ENCODE data around the gene COP1.
"Not testable (repeated sequence)": the region's sequence is repeated elsewhere in the genome, so short reads cannot be mapped to it uniquely, and the experiment has no call there.

The COP1 gene

DNA sequence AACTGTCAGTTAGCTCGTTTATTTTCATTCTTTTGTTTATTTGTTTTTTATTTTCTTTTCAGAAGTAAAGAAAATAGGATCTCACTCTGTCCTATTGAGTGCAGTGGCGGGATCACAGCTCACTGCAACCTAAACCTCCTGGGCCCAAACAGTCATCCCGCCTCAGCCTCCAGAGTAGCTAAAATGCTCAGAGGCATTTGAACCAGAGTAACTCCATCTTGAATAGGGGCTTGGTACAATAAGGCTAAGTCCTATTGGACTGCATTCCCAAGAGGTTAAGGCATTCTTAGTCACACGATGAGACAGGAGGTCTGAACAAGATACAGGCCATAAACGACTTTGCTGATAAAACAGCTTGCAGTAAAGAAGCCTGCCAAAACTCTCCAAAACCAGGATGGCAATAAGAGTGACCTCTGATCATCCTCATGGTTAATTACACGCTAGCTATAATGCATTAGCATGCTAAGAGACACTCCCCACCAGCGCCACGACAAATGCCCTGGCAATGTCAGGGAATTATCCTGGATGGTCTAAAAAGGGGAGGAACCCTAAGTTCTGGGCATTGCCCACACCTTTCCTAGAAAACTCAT lies 13.1 kb upstream of the COP1 start:
- Histone ChIP-seq H3K27me3 (ENCODE audit: control insufficient read depth, insufficient read depth, low read length) (no peaks in the 10 kb centered on the region), H3K4me3 (ENCODE audit: low read depth, low read length) (no peak overlapping the region), H3K4me1 (ENCODE audit: control insufficient read depth, insufficient read depth, low read length) (peaks cover 7% of the 10 kb centered on the region), H3K27ac (ENCODE audit: low read depth, low read length) (no peak overlapping the region), H3K9me3 (ENCODE audit: control insufficient read depth, insufficient read depth, low read depth, low read length) (no peaks in the 10 kb centered on the region; the same call in 1 of the 2 replicates), H3K9ac (ENCODE audit: low read length) (no peak overlapping the region), H3K36me3 (ENCODE audit: control insufficient read depth, insufficient read depth, low read length) (no peaks in the 10 kb centered on the region)

DNA sequence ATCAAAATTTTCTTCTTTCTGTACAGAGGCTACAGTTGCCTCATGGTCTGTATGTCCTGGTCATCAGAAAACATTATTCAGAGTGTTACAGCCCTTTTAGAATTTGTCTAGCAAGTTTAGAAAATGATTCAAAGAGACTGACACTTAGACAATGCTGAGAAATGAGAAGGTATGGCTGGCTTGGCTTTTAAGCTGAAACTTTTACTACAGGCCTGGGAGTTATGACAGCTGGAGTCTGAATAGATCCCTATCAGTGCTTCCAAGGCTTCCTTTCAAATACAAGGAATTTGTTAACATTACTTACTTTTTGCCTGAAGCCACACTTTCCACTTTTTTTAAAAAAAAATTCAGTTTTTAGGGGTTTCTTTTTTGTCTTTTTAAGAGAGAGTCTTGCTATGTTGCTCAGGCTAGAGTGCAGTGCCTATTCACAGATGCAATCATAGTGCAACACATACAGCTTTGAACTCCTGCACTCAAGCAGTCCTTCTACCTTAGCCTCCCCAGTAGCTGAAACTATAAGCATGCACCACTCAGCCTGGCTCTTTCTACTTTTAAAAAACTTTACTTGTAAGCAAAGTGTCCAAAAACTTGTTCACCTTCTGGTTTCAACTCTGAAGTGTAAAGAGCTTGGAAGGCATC lies 10.5 kb upstream of the COP1 start:
- Histone ChIP-seq H3K9ac (ENCODE audit: low read length) (no peak overlapping the region), H3K27ac (ENCODE audit: low read depth, low read length) (no peak overlapping the region), H3K36me3 (ENCODE audit: control insufficient read depth, insufficient read depth, low read length) (no peaks in the 10 kb centered on the region), H3K27me3 (ENCODE audit: control insufficient read depth, insufficient read depth, low read length) (no peaks in the 10 kb centered on the region), H3K4me1 (ENCODE audit: control insufficient read depth, insufficient read depth, low read length) (no peaks in the 10 kb centered on the region), H3K9me3 (ENCODE audit: control insufficient read depth, insufficient read depth, low read depth, low read length) (no peaks in the 10 kb centered on the region; the same call in 1 of the 2 replicates), H3K4me3 (ENCODE audit: low read depth, low read length) (no peak overlapping the region)

DNA sequence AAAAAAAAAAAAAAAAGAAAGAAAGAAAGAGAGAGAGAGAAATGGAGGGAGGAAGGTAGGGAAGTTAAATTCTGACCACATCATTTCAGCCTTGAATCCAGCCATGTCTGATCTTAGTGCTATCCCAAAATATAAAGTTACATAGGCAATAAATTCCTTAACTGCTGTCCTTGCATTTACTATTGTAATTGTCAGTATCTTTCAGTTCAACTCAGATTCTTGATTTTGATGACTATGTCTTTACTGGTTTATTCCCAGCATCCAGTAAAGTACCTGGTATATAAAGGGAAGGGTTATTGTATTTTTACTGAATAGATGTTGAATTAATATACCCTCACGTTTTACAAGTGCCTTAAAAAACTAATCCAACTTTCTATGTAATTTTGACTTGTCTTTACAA lies 8.9 kb upstream of the COP1 start:
- Histone ChIP-seq H3K27me3 (ENCODE audit: control insufficient read depth, insufficient read depth, low read length) (no peaks in the 10 kb centered on the region), H3K4me1 (ENCODE audit: control insufficient read depth, insufficient read depth, low read length) (no peaks in the 10 kb centered on the region), H3K27ac (ENCODE audit: low read depth, low read length) (no peak overlapping the region), H3K9ac (ENCODE audit: low read length) (no peak overlapping the region), H3K4me3 (ENCODE audit: low read depth, low read length) (no peak overlapping the region), H3K9me3 (ENCODE audit: control insufficient read depth, insufficient read depth, low read depth, low read length) (no peaks in the 10 kb centered on the region; the same call in 1 of the 2 replicates), H3K36me3 (ENCODE audit: control insufficient read depth, insufficient read depth, low read length) (no peaks in the 10 kb centered on the region)

DNA sequence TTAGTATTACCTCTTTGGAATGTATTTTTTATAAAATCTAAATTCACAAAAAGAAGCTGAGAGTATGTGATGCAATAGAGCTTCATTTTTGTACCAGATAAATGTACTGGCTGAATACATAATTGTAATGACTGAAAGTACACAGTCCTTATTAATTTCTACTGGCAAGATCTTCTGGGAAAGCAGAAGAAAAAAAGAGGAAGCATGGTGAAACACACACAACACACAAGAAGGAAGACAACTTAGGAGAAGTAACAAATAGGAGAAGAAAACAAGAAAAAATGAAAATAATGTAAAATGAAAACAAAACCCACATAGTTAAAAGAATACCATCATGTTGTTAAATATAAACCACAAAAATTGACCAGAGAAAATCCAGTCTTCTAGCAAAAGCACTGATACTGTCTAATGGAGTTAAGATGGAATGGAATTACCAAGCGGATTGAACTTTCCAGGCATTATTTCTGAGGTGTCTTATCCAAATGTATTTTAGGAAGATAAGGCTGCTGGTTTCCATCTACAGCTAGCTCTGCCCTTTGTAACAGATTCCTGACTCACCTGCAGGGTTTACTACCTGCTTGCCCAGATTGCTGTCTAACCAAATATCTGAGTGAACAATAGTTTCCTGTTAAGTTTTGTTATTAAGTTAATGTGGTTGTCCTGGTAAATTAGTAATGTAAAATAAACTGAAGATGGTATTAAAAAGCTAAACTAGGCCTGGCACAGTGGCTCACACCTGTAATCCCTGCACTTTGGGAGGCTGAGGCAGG lies 4.5 kb upstream of the COP1 start:
- Histone ChIP-seq H3K27me3 (ENCODE audit: control insufficient read depth, insufficient read depth, low read length) (no peaks in the 10 kb centered on the region), H3K4me3 (ENCODE audit: low read depth, low read length) (no peak overlapping the region), H3K4me1 (ENCODE audit: control insufficient read depth, insufficient read depth, low read length) (no peaks in the 10 kb centered on the region), H3K27ac (ENCODE audit: low read depth, low read length) (no peak overlapping the region), H3K9ac (ENCODE audit: low read length) (no peak overlapping the region), H3K9me3 (ENCODE audit: control insufficient read depth, insufficient read depth, low read depth, low read length) (no peaks in the 10 kb centered on the region), H3K36me3 (ENCODE audit: control insufficient read depth, insufficient read depth, low read length) (no peaks in the 10 kb centered on the region)

DNA sequence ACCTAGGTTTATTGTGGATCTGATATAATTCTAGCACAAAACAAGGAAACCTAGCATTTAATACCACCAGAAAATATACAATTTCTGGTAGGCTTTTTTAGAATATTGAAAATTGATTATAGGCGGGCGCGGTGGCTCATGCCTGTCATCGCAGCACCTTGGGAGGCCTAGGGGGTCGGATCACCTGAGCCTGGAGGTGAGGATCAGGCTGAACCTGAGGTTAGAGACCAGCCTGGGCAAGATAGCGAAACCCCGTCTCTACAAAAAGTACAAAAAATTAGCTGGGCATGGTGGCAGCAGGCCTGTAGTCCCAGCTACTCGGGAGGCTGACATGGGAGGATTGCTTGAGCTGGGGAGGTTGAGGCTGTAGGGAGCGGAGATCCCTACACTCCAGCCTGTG lies 948 bp upstream of the COP1 start:
- Histone ChIP-seq H3K36me3 (ENCODE audit: control insufficient read depth, insufficient read depth, low read length) (no peaks in the 10 kb centered on the region), H3K4me1 (ENCODE audit: control insufficient read depth, insufficient read depth, low read length) (peaks cover 20% of the 10 kb centered on the region), H3K9ac (ENCODE audit: low read length) (no peak overlapping the region), H3K4me3 (ENCODE audit: low read depth, low read length) (peak overlapping the region; percentile 87), H3K27me3 (ENCODE audit: control insufficient read depth, insufficient read depth, low read length) (no peaks in the 10 kb centered on the region), H3K27ac (ENCODE audit: low read depth, low read length) (no peak overlapping the region), H3K9me3 (ENCODE audit: control insufficient read depth, insufficient read depth, low read depth, low read length) (no peaks in the 10 kb centered on the region)

DNA sequence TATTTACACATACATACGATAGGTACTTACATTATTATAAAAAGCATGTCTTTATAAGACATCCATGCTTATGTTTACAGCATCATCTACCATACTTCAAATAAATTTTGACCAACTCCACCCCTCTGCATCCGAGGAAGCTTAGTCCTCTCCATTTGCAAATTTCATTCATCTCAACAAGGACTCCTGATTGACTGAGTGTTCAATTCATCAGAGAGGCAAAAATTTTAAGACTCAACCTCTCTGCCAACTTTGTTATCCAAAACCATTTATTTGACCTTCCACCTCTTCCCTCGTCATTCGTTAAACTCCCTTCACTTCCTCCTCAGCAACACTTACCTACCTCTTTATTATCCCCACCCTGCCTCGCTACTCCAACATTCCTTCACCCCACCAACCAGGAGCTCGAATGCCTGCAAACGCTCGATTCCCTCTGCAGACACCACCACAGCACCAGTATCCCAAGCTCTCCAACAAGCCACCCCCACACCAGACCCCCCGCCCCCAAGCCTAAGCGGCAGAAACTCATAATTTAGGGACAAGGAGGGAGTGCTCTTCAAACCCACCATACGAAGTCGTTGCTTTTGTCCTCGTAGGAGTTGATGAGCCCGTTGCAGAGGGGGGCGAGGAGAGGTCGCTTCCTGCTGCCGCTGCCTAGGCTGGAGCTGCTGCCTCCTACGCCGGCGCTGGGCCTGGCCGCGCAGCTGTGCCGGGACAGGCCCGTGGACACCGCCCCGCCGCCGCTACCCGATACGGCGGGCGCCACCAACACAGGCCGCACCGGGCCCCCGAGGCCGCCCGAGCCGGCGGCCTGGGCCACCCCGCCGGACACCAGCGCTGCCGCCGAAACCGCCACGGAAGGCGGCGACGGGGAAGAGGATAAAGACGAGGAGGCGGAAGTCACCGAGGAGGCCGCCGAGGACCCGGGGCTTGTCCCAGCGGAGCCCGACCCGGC lies 803 bp downstream of the COP1 start:
- H3K4me1 ChIP-seq (ENCODE audit: control insufficient read depth, insufficient read depth, low read length) = peaks cover 20% of the 10 kb centered on the region
- peak overlapping the region; percentile 87 for H3K4me3 ChIP-seq (ENCODE audit: low read depth, low read length)
- H3K36me3 ChIP-seq (ENCODE audit: control insufficient read depth, insufficient read depth, low read length) = no peaks in the 10 kb centered on the region
- H3K9me3 ChIP-seq (ENCODE audit: control insufficient read depth, insufficient read depth, low read depth, low read length) = no peaks in the 10 kb centered on the region
- H3K9ac ChIP-seq (ENCODE audit: low read length) = peak overlapping the region; percentile 85
- H3K27me3 ChIP-seq (ENCODE audit: control insufficient read depth, insufficient read depth, low read length) = no peaks in the 10 kb centered on the region
- H3K27ac ChIP-seq (ENCODE audit: low read depth, low read length) = peak overlapping the region; percentile 83; the same call in 1 of the 2 replicates

DNA sequence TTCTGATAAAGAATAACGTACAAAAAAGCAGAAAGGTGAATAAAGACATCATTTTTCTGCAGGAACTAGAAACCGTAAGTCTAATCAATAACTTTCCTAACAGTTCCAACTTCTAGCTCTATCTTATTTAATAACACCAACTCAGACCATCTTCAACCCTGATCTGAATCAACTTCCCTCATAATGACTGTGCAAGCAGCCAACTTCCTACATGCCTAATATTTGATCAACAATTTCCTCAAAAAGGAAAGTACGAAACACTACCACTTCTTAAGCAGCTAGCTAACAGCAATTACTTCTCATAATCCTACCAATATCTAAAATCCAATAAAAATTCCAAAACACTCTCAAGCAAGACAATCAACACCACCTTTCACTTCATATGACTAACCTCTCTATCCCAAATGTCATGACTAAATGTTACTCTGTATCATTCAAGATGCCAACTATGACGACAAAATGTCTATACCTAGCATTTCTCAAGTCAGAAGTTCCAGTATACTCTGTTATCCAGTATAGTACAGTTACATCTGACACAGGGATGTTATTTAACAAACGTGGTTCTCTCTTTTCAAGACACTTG lies 1.7 kb downstream of the COP1 start:
- H3K9ac ChIP-seq (ENCODE audit: low read length) = peak overlapping the region; percentile 85
- H3K36me3 ChIP-seq (ENCODE audit: control insufficient read depth, insufficient read depth, low read length) = no peaks in the 10 kb centered on the region
- H3K4me1 ChIP-seq (ENCODE audit: control insufficient read depth, insufficient read depth, low read length) = peaks cover 20% of the 10 kb centered on the region
- peak overlapping the region; percentile 87 for H3K4me3 ChIP-seq (ENCODE audit: low read depth, low read length)
- no peaks in the 10 kb centered on the region for H3K9me3 ChIP-seq (ENCODE audit: control insufficient read depth, insufficient read depth, low read depth, low read length)
- H3K27ac ChIP-seq (ENCODE audit: low read depth, low read length) = no peak overlapping the region
- no peaks in the 10 kb centered on the region for H3K27me3 ChIP-seq (ENCODE audit: control insufficient read depth, insufficient read depth, low read length)

DNA sequence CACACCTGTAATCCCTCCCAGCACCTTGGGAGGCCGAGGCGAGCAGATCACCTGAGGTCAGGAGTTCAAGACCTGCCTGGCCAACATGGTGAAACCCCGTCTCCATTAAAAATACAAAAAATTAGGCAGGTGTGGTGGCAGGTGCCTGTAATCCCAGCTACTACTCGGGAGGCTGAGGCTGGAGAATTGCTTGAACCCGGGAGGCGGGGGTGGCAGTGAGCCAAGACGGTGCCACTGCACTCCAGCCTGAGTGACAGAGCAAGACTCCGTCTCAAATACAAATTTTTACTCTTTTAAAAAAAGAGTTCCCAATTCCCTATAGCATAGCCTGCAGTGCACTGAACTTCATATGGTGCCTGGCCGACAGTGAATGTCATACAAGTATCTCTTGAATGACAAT lies 2.4 kb downstream of the COP1 start:
- H3K4me3 ChIP-seq (ENCODE audit: low read depth, low read length) = peak overlapping the region; percentile 87
- H3K9ac ChIP-seq (ENCODE audit: low read length); H3K27ac ChIP-seq (ENCODE audit: low read depth, low read length): not testable (repeated sequence)

DNA sequence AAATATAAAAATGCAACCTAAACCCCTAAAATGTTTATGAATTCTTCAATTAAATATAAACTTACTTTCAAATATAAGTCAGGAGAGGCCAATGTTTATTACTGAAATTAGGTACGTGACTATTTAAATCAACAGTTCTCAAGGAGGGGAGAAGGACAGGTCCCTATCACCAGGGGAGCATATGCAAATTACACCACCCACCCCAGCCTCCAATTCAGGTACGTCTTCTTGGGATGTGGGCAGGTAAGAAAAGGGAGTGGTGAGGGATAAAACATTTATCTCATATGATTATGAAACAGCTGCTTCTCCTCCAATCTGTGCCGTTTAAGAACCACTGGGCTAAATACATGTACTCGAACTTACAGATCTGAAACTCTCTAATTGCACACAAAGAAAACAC lies 3.4 kb downstream of the COP1 start:
- H3K27ac ChIP-seq (ENCODE audit: low read depth, low read length) = no peak overlapping the region
- H3K9me3 ChIP-seq (ENCODE audit: control insufficient read depth, insufficient read depth, low read depth, low read length) = no peaks in the 10 kb centered on the region
- peaks cover 20% of the 10 kb centered on the region for H3K4me1 ChIP-seq (ENCODE audit: control insufficient read depth, insufficient read depth, low read length)
- no peak overlapping the region for H3K9ac ChIP-seq (ENCODE audit: low read length)
- H3K4me3 ChIP-seq (ENCODE audit: low read depth, low read length) = no peak overlapping the region
- H3K27me3 ChIP-seq (ENCODE audit: control insufficient read depth, insufficient read depth, low read length) = no peaks in the 10 kb centered on the region
- no peaks in the 10 kb centered on the region for H3K36me3 ChIP-seq (ENCODE audit: control insufficient read depth, insufficient read depth, low read length)

More for the DNA sequence above, 2.4 kb downstream of the COP1 start:
- H3K36me3 ChIP-seq (ENCODE audit: control insufficient read depth, insufficient read depth, low read length); H3K27me3 ChIP-seq (ENCODE audit: control insufficient read depth, insufficient read depth, low read length); H3K9me3 ChIP-seq (ENCODE audit: control insufficient read depth, insufficient read depth, low read depth, low read length): not testable (repeated sequence)
- peaks cover 20% of the 10 kb centered on the region for H3K4me1 ChIP-seq (ENCODE audit: control insufficient read depth, insufficient read depth, low read length)

DNA sequence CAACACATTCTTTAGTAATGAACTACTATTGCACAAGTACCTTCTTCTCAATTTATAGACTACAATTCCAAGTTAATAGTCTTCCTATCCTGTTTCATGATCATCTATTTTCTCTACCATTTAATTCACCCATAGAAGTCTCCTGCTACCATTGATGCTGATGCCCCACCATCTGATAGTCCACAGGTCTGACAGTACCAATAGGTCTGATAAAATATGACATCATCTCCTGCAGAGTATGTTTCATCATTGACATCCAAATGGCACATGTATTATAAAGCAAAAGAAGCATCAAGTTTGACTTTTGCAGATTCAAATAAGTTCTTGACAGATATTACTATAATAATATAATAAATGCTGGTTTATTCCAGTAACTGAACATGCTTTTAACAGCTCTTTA lies 5.5 kb downstream of the COP1 start:
- no peak overlapping the region for H3K4me3 ChIP-seq (ENCODE audit: low read depth, low read length)
- peaks cover 20% of the 10 kb centered on the region for H3K4me1 ChIP-seq (ENCODE audit: control insufficient read depth, insufficient read depth, low read length)
- H3K36me3 ChIP-seq (ENCODE audit: control insufficient read depth, insufficient read depth, low read length) = no peaks in the 10 kb centered on the region
- H3K27ac ChIP-seq (ENCODE audit: low read depth, low read length) = no peak overlapping the region
- H3K27me3 ChIP-seq (ENCODE audit: control insufficient read depth, insufficient read depth, low read length) = no peaks in the 10 kb centered on the region
- H3K9ac ChIP-seq (ENCODE audit: low read length) = no peak overlapping the region
- no peaks in the 10 kb centered on the region for H3K9me3 ChIP-seq (ENCODE audit: control insufficient read depth, insufficient read depth, low read depth, low read length)
